ENCODE data around the gene KY. TPM values are rescaled to one million over a fixed set of nuclear protein-coding genes. Genes with fewer than 3 reads are reported as not detected.

The KY gene
- total RNA-seq, 1 donor from 2014 or later: 0.24 TPM

DNA sequence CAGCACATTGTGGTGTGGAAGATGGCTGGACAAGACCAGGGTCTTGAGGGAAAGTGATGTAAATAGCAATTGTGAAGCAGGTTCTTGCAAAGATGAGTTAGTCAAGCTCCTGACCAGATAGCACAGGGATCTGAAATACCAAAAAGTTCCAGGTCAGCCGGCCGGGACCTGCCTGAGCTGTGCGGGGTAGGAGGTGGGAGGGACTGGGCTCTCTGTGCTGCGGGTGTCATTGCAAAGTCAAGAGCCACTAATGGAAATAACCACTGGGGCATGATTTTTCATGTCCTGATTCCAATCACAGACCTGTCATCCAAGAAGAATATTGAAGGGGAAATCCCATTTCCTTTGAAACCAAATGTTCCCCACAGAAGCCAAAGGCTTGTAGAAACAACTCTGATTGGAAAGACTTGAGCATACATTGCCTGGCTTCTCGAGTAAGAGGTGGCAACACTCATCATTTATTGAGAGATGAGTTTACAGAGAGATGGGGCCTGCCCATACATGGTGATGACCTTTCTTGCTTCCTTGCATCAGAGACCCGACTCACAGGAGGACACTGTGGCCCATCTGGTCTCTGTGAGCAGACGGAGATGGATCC is 44.2 kb upstream of the KY start:
- no peak for DNase-seq
- intact Hi-C loops (cut with DNase I): no loop called here
- TF ChIP-seq, protein P1, sequence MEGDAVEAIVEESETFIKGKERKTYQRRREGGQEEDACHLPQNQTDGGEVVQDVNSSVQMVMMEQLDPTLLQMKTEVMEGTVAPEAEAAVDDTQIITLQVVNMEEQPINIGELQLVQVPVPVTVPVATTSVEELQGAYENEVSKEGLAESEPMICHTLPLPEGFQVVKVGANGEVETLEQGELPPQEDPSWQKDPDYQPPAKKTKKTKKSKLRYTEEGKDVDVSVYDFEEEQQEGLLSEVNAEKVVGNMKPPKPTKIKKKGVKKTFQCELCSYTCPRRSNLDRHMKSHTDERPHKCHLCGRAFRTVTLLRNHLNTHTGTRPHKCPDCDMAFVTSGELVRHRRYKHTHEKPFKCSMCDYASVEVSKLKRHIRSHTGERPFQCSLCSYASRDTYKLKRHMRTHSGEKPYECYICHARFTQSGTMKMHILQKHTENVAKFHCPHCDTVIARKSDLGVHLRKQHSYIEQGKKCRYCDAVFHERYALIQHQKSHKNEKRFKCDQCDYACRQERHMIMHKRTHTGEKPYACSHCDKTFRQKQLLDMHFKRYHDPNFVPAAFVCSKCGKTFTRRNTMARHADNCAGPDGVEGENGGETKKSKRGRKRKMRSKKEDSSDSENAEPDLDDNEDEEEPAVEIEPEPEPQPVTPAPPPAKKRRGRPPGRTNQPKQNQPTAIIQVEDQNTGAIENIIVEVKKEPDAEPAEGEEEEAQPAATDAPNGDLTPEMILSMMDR (IDR thresholded peaks at IDR 0.05): no peak

DNA sequence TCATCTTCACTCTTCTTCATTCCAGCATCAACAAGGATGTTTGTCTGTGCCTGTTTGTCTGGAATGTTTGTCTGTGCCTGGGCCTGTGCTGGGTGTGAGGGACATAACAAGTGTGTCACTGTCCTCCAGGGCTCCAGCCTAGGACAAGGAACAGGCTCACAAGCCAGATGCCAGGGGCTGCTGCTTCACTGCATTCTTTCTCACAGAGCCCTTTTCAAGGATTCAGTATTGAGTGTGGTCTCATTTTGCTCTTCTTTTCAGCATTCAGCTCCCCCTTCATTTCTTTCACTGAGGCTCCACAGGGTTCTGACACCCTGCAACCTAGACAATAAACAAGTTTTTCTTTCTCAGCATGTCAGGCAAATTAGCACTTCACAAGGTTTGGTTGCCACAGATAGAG is 43.6 kb upstream of the KY start:
- no peak for DNase-seq

More for the DNA sequence above, 44.2 kb upstream of the KY start:
- Histone ChIP-seq H3K36me3 (no peaks in the 10 kb centered on the region), H3K4me1 (no peaks in the 10 kb centered on the region), H3K27ac (no peak overlapping the region), H3K27me3 (ENCODE audit: low read depth) (no peaks in the 10 kb centered on the region), H3K4me3 (no peak overlapping the region), H3K9me3 (no peaks in the 10 kb centered on the region)
- no peak for ATAC-seq

DNA sequence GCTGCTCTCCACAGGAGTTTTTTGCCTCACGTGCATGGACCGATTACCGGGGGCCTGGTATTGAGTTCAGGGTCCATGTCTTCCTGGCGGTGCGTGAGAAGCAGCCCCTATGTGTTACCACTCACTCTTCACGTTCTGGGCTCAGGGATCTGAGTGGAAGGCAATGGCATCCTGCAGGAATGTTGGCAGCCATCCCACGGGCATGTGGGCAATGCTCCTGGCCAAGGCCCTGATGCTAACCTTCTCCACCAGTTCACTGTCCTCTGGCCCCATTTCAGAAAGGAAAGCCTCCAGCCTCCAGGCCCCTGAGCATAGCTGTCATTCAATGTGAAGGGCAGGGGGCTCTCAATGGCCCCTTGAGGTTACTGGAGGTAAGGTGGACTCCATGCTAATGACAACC is 43.0 kb upstream of the KY start:
- Histone ChIP-seq H3K4me3 (no peak overlapping the region), H3K27me3 (ENCODE audit: low read depth) (no peaks in the 10 kb centered on the region), H3K27ac (no peak overlapping the region), H3K36me3 (no peaks in the 10 kb centered on the region), H3K9me3 (no peaks in the 10 kb centered on the region), H3K4me1 (no peaks in the 10 kb centered on the region)
- ATAC-seq (no peak), DNase-seq (no peak)
- intact Hi-C loops (cut with DNase I): no loop called here
- TF ChIP-seq, protein P1 (IDR thresholded peaks at IDR 0.05): no peak

More for the DNA sequence above, 43.6 kb upstream of the KY start:
- no peaks in the 10 kb centered on the region for H3K9me3 ChIP-seq
- no peaks in the 10 kb centered on the region for H3K27me3 ChIP-seq (ENCODE audit: low read depth)
- TF ChIP-seq, protein P1 (IDR thresholded peaks at IDR 0.05): no peak
- ATAC-seq: no peak
- no peak overlapping the region for H3K4me3 ChIP-seq
- intact Hi-C loops (cut with DNase I): no loop called here
- no peaks in the 10 kb centered on the region for H3K36me3 ChIP-seq
- no peak overlapping the region for H3K27ac ChIP-seq
- no peaks in the 10 kb centered on the region for H3K4me1 ChIP-seq

DNA sequence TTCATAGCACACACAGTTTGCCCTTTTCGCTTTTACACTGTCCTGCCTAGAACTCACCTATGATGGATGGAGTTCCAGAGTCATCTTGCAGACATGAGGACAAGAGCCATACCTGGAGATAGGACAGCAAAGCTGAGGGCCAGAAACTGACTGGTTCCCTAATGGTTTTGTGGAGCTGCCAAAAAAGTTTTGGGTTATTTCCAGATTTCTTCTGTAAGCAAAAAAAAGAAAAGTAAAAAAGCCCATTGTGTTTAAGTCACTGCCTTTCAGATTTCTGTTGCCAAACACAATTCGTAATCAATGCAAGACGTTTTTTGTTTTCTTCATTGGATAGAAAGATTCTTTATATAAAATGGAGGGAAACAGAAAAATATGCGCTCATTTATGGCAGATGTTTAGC is 42.4 kb upstream of the KY start:
- Histone ChIP-seq H3K9me3 (no peaks in the 10 kb centered on the region), H3K4me3 (no peak overlapping the region), H3K4me1 (no peaks in the 10 kb centered on the region), H3K27ac (no peak overlapping the region), H3K27me3 (ENCODE audit: low read depth) (no peaks in the 10 kb centered on the region), H3K36me3 (no peaks in the 10 kb centered on the region)
- ATAC-seq: no peak
- TF ChIP-seq, protein P1 (IDR thresholded peaks at IDR 0.05): no peak
- intact Hi-C loops (cut with DNase I): no loop called here
- no peak for DNase-seq

DNA sequence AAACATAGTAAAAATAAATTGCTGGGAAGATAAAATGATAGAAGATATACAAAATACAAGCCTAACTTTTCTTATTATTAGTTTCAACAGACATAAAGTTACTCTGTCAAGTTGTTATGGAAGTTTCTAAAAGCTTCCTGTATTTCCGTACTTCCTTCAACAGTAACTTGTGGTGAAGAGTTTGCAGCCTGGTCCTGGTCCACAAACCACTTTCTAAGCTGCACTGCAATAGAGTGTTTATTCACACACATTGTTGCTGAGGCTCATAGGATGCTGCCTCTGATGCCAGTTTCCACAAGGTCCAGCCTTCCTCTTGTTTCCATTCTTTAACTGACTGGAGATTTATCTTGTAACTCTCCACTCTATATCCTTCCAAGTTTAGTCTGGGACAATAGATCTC is 39.4 kb upstream of the KY start:
- ATAC-seq (no peak), DNase-seq (no peak)
- no peak overlapping the region for H3K27ac ChIP-seq
- H3K36me3 ChIP-seq: no peaks in the 10 kb centered on the region
- no peak overlapping the region for H3K4me3 ChIP-seq
- H3K27me3 ChIP-seq (ENCODE audit: low read depth): no peaks in the 10 kb centered on the region
- intact Hi-C loops (cut with DNase I): no loop called here
- TF ChIP-seq, protein P1 (IDR thresholded peaks at IDR 0.05): no peak
- no peaks in the 10 kb centered on the region for H3K9me3 ChIP-seq
- no peaks in the 10 kb centered on the region for H3K4me1 ChIP-seq

Data from lower lobe of right lung (tissue), 2 donors.